Cerebellar cortex (tissue), 1 donor: ENCODE results near the gene GNPDA2.
A peak's percentile ranks its signal among the peaks of the same experiment; 100 is the strongest.

Experiments used
- DNase-seq: peaks from one replicate; pipeline ENCODE4 v3.0.0-alpha.2; 2015; ENCODE audit warnings: low spot score

The GNPDA2 gene

DNA sequence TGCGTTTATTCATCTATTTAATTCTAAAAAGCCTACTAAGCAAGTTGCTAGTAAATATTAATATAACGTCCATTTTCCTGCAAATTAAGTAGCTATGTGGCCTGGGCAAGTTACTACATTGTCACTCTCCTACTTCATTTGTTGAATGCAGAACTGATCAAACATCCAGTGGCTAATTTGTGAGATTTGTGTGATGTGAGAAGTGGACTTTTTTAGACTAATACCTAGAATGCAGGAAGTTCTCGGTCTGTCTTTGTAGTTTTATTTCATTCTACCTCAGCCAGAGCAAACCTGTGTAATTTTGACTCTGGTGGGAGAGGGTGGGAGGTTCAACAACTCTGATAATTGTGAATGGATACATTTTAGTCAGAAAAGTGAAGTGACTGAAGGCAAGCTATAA, 47.3 kb downstream of the GNPDA2 start:
- DNase-seq, result no peak

DNA sequence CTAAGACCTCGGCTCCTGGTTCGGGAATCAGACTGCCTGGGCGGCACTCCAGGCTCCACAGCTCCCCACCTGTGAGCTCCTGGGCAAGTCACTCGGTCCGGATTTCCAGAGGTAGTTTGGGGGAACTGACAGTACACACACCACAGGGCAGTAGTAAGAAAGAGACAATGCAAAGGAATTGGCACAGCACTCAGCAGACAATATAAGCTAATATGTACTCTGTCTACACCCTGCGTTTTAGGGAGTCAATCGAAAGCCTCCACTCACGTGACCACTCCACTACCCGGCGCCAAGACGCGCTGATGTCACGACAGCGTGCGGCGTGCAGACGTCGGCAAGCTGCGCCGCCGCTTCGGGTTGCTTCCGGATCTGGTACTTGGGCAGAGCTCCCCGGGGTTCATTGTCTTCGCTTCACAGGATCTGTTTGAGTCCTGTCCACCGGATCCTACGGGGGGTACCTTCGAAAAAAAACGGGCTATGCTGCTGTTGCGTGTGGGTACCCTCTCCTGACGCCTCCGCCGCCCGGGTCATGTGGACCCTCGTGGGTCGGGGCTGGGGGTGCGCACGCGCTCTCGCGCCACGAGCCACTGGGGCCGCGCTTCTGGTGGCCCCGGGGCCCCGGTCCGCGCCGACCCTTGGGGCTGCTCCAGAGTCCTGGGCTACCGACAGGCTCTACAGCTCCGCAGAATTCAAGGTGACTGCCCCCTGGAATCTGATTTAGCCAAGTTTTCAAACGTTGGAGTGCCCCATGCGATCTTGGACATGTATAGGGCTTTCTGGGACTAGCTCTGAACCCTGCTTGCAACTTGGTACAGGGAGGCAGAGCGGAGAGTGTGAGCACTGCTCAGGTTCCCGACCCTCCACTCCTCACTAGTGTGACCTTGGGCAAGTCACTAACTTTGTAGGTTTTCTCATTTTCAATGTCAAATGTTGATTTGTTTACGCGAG, 48.0 kb downstream of the GNPDA2 start, which contains the start of gene GUF1:
Gene GUF1 (plus strand): TSS at position 327 of the 948 bp plus-strand sequence. CDS start 203 bp downstream, at position 530.
- peak; percentile 94 for DNase-seq

DNA sequence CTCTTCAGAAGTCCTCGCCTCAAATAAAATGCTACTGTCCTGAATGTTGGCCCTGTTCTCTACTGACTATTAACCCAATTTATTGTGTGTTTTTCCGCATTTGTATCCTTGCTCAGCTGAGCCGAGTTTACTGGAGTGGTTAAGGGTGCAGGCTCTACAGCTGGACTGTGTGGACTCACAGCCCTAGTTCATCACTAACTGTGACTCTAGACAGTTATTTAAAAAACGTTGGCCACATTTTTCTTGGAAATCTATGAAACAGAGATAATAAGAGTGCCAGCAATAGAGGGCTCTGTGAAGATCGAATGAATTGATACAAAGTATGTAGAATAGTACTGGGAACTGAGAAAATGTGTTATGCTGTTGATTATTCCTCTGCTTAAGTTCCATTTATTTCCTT, 51.0 kb downstream of the GNPDA2 start:
- DNase-seq, result no peak

DNA sequence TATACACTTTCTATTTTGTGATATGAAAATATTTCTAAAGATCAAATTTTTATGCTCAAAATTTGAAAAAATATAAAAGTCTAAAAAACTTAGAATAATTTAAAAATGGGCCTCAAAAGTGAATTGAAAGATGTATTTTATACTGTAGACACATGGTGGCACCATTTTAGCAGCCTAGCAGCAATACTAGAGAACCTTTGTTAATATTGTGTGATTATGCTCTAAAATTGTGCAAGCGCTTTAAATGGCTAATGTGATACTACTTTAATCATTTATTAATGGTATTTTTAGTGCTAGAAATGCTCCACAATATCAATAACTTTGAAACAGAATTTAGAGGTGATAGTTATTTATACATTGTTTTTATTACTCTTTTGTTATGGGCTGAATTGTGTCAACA, 51.9 kb downstream of the GNPDA2 start:
- no peak for DNase-seq

DNA sequence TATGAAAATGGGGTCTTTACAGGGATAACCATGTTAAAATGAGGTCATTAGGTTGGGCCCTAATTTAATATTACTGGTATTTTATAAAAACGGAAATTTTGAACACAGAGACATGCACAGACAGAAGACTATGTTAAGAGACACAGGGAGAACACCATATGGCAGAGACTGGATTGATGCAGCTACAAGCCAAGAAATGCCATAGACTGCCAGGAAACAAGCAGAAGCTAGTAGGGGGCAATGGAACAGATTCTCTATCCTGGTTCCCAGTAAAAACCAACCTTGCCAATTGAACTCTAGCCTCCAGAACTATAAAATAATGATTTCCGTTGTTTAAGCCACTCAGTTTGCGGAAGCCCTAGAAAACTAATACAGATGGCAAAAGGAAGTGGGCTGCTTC, 54.7 kb downstream of the GNPDA2 start:
- peak; percentile 93 for DNase-seq

DNA sequence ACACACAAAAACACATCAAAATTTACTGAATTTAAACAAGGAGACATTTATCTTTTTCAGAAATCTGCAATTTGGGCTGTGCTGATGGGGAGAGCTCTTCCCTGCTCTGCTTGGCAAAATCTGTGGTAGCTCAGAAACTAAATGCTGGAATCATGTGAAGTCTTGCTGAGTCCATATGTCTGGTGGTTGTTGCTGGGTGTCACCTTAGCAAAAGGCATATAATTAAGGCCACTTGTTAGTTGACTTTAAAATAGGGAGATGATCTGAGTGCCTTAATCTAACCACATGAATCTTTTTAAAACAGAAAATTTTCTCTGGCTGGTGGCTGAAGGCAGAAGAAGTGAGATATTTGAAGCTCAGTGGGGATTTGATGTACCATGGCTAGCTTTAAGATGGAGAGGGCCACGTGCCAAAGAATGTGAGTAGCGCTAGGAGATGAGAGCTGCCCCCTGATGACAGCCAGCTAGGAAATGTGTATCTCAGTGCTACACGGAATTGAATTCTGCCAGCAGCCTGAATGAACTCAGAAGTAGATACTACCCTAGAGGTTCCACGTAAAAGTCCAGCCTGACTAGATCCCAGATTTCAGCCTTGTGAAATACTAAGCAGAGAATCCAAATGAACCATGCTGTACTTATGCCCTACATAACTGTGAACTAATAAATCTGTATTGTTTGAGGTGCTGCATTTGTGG, 55.7 kb downstream of the GNPDA2 start:
- peak; percentile 92 for DNase-seq

DNA sequence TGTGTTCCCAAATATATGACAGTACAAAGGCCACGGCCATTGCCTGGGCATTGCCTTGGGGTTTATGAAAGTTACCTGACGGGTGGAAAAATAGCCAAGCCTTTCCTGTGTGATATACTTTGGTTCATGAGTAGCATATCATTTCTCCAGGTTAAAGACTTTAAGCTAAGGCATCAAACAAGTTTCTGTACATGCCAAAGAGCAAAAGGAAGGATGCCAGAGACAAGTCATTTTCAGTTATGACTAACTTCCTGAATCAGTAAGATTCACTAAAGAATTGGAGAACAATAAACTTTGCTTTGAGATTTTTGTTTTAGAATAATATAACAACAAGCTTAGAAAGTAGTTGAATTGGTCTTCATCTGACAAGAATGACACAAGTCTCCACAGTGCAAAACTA, 57.8 kb downstream of the GNPDA2 start:
- no peak for DNase-seq

DNA sequence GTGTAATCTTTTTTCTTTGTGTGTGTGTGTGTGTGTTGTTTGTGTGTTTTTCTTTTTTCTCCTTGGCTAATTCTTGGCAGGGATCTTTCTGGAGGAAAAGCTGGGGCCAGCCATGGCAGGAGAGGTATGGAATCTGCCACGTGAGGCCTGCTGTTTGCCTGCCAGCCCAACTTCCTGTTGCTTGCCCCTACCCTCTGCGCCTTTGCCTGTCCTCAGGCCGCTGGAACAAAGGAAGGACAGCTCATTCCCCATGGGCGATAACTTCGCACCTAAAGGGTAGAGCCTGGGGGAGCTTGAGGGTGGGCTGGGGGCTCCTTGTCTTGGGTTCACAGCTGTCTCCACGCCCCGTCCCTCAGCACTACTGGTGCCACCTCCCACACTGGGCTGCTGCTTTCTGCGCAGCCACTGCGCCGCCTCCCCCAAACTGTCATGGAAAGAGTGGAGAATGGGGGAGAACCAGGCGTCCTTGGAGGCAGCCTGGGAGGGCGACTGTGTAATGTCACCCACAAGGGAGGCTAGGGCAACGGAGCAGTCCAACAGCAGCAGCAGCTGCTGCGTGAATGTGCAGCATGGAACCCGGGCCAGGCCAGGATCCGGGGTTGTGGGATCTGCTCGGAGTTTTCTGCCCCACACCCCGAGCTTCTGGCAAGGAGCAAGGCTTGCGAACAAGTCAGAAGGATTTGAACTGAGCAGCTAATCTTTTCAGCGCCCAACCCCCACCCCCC, 62.7 kb downstream of the GNPDA2 start:
- DNase-seq, result no peak

DNA sequence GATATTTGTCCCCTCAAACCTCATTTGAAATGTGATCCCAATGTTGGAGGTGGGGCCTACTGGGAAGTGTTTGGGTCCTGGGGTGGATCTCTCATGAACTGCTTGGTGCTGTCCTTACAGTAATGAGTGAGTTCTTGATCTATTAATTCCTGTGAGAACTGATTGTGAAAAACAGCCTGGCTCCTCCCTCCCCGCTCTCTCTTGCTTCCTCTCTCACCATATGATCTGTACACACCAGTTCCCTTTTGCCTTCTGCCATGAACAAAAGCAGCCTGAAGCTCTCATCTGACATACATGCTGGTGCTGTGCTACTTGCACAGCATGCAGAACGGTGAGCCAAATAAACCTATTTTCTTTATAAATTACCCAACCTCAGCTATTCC, 63.7 kb downstream of the GNPDA2 start:
- DNase-seq, result peak; percentile 25

DNA sequence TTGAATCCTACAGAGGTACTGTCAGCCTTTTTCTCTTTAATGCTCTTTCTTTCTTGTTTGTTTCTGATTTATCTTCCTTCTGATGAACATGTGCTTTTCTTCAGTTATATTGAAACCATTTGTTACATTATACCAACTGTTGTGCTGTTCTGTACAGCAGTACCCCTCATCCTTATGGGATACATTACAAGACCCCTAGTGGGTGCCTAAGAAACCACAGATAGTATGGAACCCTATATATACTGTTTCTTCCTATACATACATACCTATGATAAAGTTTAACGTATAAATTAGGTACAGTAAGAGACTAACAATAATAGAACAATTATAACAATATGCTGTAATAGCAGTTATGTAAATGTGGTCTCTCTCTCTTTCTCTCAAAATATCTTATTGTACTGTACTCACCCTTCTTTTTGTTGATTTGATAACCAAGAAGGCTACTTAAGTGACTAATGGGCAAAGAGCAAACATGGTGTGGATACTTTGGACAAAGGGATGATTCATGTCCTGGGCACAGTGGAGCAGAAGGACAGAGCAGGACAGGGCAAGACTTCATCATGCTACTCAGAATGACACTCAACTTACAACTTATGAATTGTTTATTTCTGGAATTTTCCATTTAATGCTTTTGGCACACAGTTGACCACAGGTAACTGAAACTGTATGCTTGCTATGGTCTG, 64.3 kb downstream of the GNPDA2 start:
- no peak for DNase-seq

DNA sequence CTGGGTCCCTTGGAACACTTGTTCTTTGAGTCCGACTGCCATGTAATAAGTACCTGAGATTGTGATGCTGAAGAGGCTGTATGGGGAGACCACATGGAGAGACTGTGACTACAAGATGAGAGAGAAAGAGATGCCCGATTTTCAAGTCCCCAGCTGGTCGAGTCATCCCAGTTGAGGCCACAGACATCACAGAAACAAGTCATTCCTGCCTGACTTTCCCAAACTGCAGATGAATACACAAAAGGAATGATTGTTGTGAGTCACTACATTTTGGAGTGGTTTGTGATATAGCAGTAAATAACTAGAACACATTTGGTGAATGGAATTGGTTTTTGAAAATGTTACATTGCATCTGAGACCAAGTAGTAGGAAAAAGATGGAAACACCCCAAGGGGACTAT, 66.0 kb downstream of the GNPDA2 start:
- no peak for DNase-seq

DNA sequence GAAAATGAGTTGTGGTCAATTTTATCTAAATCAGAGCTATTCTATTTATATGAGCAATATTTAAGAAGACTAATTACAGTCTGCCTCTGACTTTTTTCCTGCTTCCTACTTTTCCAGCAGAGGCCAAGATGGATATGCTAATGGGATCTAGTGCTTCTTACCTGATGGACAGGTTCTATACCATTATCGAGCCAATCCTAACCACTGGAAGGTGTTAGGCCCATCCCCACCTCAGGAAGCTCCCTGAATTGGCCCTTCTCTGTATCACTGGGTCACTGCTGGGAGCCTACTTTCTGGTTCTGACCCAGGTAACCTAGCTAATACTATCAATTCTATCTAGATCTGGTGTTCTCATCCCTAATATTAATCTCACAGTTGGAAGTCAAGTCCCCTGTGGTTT, 74.4 kb downstream of the GNPDA2 start:
- DNase-seq, result peak; percentile 29
